ENCODE measurements around the gene RHOT2. TPM values are rescaled to one million over a fixed set of nuclear protein-coding genes. Genes with fewer than 3 reads are reported as not detected.

The RHOT2 gene
- total and polyA plus RNA-seq, 10 of the 15 experiments (the other 5 are each of a cell fraction or from before 2014, with no cell fraction given), result 3.7 to 174 (median 69.8) TPM

- FAIRE-seq (no peak), DNase-seq (ENCODE audit: low read depth, low spot score) (no peak), ATAC-seq (no peak; the same call in 2 of the 3 replicates)
- no peaks in the 10 kb centered on the region for H3K9me3 ChIP-seq (replicated peaks; ENCODE audit: control insufficient read depth, insufficient read depth, low read length)
- ChIA-PET RAD21 (ENCODE audit: unreplicated experiment) (no interaction called here), CTCF (no interaction called here), SMC1A (ENCODE audit: uncharacterized antibody, unreplicated experiment) (no interaction called here), POLR2A (no interaction called here)
- H2AFZ ChIP-seq (ENCODE audit: control insufficient read depth, low read depth, low read length), result no peak within 1 kb of the TSS
- intact Hi-C loops (cut with micrococcal nuclease; ENCODE audit: unreplicated experiment) (no loop called here), in situ Hi-C loops (cut with MboI) (no loop called here)
- no peaks in the 10 kb centered on the region; the same call in 1 of the 2 replicates for H3K4me1 ChIP-seq (ENCODE audit: control insufficient read depth, insufficient read depth, low read length)
- no peak for TF ChIP-seq CREB1 (IDR thresholded peaks at IDR 0.05; ENCODE audit: low read depth)
- TF ChIP-seq CHD4 (IDR thresholded peaks at IDR 0.05), result no peak
- TF ChIP-seq HSF1 (IDR thresholded peaks at IDR 0.05; ENCODE audit: low read depth, low read length), result no peak
- no peak for TF ChIP-seq IRF4 (IDR thresholded peaks at IDR 0.05; ENCODE audit: low read depth, low read length)
- TF ChIP-seq SKIL (IDR thresholded peaks at IDR 0.05; ENCODE audit: low read depth, poor library complexity, severe bottlenecking), result no peak
- no peak for TF ChIP-seq NR2F1 (conservative IDR thresholded peaks at IDR 0.05)
- no peak for TF ChIP-seq BHLHE40 (IDR thresholded peaks at IDR 0.05; ENCODE audit: borderline replicate concordance in 1 of 2, low read depth in 2 of 2, low read length in 1 of 2)
- no peak for TF ChIP-seq YY1 (IDR thresholded peaks at IDR 0.05; ENCODE audit: low read depth, low read length)
- no peak for TF ChIP-seq MXI1 (IDR thresholded peaks at IDR 0.05; ENCODE audit: low read depth, low read length)
- no peak for TF ChIP-seq PKNOX1 (IDR thresholded peaks at IDR 0.05)
- TF ChIP-seq POLR2AphosphoS5 (IDR thresholded peaks at IDR 0.05; ENCODE audit: low read length), result no peak
- no peak for TF ChIP-seq RAD21 (IDR thresholded peaks at IDR 0.05; ENCODE audit: insufficient read depth, low read depth, low read length)
- H3K36me3 ChIP-seq (ENCODE audit: control insufficient read depth in 2 of 2, insufficient read depth in 2 of 2, low read length in 1 of 2), result peaks cover 0 to 4% of the 10 kb centered on the region in 2 experiments; a peak in 3 of 4 replicates
- H3K4me2 ChIP-seq (ENCODE audit: control insufficient read depth, insufficient read depth), result no peak within 1 kb of the TSS
- no peaks in the 10 kb centered on the region for H4K20me1 ChIP-seq (ENCODE audit: control insufficient read depth, insufficient read depth)
- no TSS peak for BruUV-seq (replicated peaks)
- no peak within 1 kb of the TSS for H3K4me3 ChIP-seq
- H3K27me3 ChIP-seq (replicated peaks in 1 of 2; ENCODE audit: control insufficient read depth in 2 of 2, insufficient read depth in 2 of 2, low read length in 1 of 2), result no peaks in the 10 kb centered on the region
- H3K79me2 ChIP-seq (ENCODE audit: control insufficient read depth, insufficient read depth, low read length), result peaks cover 12% of the 10 kb centered on the region
- H3K27ac ChIP-seq (ENCODE audit: control insufficient read depth, insufficient read depth), result no peak within 1 kb of the TSS
- no peak within 1 kb of the TSS for H3K9ac ChIP-seq (ENCODE audit: control insufficient read depth, insufficient read depth, low read length)
- 9% methylated on average over 19 of the region's 23 CpGs for WGBS (ENCODE audit: insufficient coverage, insufficient replicate concordance, low lambda C conversion rate, missing lambda C conversion rate)
Observed at GRCh38 chr16:630815-631405, 37.0 kb upstream of the RHOT2 start, which contains the start of gene WFIKKN1. TSS of gene WFIKKN1 (plus strand) at chr16:630985. CDS start at chr16:631254, 269 bp downstream.

All from GM12878 (cell line).